ENCODE results near the gene TBXA2R. TPM values are rescaled to one million over a fixed set of nuclear protein-coding genes. Genes with fewer than 3 reads are reported as not detected.

TBXA2R gene
- total and polyA plus RNA-seq, 8 donors = 0.37 to 2.6 (median 1.0) TPM; not detected in 3

DNA sequence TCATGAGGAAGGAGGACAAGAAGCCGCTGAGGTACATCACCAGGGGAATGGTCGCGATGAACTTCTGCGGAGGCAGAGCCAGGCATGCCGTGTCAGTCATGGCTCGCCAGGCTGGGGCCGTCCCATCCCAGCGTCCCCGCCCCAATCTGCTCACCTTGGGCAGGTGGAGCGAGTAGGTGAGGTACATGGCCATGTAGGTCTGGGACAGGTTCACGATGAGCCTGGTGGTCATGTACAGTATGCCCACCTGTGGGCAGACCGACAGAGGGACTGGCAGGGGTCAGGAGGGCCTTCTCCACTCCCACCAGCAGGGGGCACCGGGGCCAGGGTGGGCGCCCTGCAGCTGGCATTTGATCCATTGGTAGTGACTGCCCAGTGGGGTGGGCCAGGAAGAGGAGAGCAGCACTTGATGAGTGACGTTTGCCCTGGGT lies 59.4 kb downstream of the TBXA2R start:
- H3K36me3 ChIP-seq = peaks cover 8 to 70% (median 62%) of the 10 kb centered on the region in 4 donors
- no peaks in the 10 kb centered on the region for H3K9me3 ChIP-seq
- DNase-seq = peak in 1 of 2 donors; percentile 9
- peaks cover 8 to 36% (median 21%) of the 10 kb centered on the region in 4 donors for H3K4me1 ChIP-seq
- no peak for TF ChIP-seq EP300 (IDR thresholded peaks at IDR 0.05)
- TF ChIP-seq, protein P1, sequence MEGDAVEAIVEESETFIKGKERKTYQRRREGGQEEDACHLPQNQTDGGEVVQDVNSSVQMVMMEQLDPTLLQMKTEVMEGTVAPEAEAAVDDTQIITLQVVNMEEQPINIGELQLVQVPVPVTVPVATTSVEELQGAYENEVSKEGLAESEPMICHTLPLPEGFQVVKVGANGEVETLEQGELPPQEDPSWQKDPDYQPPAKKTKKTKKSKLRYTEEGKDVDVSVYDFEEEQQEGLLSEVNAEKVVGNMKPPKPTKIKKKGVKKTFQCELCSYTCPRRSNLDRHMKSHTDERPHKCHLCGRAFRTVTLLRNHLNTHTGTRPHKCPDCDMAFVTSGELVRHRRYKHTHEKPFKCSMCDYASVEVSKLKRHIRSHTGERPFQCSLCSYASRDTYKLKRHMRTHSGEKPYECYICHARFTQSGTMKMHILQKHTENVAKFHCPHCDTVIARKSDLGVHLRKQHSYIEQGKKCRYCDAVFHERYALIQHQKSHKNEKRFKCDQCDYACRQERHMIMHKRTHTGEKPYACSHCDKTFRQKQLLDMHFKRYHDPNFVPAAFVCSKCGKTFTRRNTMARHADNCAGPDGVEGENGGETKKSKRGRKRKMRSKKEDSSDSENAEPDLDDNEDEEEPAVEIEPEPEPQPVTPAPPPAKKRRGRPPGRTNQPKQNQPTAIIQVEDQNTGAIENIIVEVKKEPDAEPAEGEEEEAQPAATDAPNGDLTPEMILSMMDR (IDR thresholded peaks at IDR 0.05) = peak in 3 of 7 experiments; percentile 7 to 38 (median 35)
- H3K27me3 ChIP-seq = no peaks in the 10 kb centered on the region
- intact Hi-C loops (cut with DNase I; ENCODE audit: low total_unique reads) = loop anchor here (10.0 kb wide), 1 partner anchor 67 kb away; no protein-coding TSS in a partner anchor
- 84 to 95% (median 89%) methylated on average over 5 to 15 of the region's 15 CpGs for WGBS, 5 donors
- H3K27ac ChIP-seq = no peak overlapping the region
- no peak overlapping the region for H3K4me3 ChIP-seq

DNA sequence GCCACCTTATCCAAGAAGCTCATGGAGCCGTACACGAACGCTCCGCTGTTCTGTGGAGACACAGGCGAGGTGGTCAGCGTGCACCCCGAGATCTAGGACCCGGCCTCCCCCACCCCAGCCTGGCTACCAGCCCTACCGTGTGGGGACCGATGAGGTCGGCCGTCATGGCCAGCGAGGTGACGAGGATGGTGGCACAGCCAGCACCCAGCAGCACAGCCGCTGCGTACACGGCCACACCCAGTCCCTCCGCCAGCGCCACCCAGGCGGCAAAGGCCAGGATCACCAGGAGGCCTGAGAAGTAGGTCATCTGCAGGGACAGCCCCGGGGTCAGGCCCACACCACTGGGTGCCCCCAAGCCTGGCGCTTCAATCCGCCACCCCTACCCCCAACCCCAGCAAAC lies 60.6 kb downstream of the TBXA2R start:
- Histone ChIP-seq H3K4me3 (no peak overlapping the region), H3K27me3 (no peaks in the 10 kb centered on the region), H3K27ac (no peak overlapping the region), H3K36me3 (peaks cover 8 to 69% (median 61%) of the 10 kb centered on the region in 4 donors), H3K9me3 (no peaks in the 10 kb centered on the region), H3K4me1 (peaks cover 8 to 36% (median 21%) of the 10 kb centered on the region in 4 donors)
- WGBS, 5 donors = 65 to 87% (median 79%) methylated on average over 21 to 23 of the region's 23 CpGs
- intact Hi-C loops (cut with DNase I; ENCODE audit: low total_unique reads) = loop anchor here (10.0 kb wide), 1 partner anchor 69 kb away; no protein-coding TSS in a partner anchor
- DNase-seq = peak; percentile 2 to 45
- TF ChIP-seq, protein P1 (IDR thresholded peaks at IDR 0.05) = no peak
- TF ChIP-seq POLR2A (IDR thresholded peaks at IDR 0.05) (no peak), EP300 (IDR thresholded peaks at IDR 0.05) (no peak), POLR2AphosphoS5 (IDR thresholded peaks at IDR 0.05) (no peak)

DNA sequence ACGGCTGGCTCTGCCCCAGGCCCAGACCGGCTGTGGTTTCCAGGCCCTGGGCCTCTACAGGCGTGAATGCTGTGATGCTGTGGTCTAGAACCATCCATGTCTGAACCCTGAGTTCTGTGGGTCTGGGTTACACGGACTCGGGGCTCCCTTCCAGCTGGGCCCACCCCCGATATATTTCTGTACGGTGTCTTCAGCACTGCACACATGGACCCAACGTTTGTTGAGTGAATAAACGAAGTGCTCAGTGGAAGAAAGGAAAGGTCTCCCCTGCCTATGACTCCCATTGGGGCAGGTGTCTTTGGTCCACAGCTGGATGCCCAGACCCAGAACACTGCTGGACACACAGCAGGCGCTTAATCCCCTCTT lies 61.0 kb downstream of the TBXA2R start:
- Histone ChIP-seq H3K4me1 (peaks cover 8 to 36% (median 21%) of the 10 kb centered on the region in 4 donors), H3K4me3 (no peak overlapping the region), H3K27ac (no peak overlapping the region), H3K9me3 (no peaks in the 10 kb centered on the region), H3K27me3 (no peaks in the 10 kb centered on the region), H3K36me3 (peaks cover 8 to 64% (median 57%) of the 10 kb centered on the region in 4 donors)
- intact Hi-C loops (cut with DNase I; ENCODE audit: low total_unique reads) = loop anchor here (10.0 kb wide), 1 partner anchor 69 kb away; no protein-coding TSS in a partner anchor
- no peak for DNase-seq
- TF ChIP-seq POLR2A (IDR thresholded peaks at IDR 0.05) (no peak), POLR2AphosphoS5 (IDR thresholded peaks at IDR 0.05) (no peak), EP300 (IDR thresholded peaks at IDR 0.05) (no peak)
- TF ChIP-seq, protein P1 (IDR thresholded peaks at IDR 0.05) = no peak
- WGBS, 5 donors = 64 to 80% (median 72%) methylated on average over 10 of the region's 10 CpGs

DNA sequence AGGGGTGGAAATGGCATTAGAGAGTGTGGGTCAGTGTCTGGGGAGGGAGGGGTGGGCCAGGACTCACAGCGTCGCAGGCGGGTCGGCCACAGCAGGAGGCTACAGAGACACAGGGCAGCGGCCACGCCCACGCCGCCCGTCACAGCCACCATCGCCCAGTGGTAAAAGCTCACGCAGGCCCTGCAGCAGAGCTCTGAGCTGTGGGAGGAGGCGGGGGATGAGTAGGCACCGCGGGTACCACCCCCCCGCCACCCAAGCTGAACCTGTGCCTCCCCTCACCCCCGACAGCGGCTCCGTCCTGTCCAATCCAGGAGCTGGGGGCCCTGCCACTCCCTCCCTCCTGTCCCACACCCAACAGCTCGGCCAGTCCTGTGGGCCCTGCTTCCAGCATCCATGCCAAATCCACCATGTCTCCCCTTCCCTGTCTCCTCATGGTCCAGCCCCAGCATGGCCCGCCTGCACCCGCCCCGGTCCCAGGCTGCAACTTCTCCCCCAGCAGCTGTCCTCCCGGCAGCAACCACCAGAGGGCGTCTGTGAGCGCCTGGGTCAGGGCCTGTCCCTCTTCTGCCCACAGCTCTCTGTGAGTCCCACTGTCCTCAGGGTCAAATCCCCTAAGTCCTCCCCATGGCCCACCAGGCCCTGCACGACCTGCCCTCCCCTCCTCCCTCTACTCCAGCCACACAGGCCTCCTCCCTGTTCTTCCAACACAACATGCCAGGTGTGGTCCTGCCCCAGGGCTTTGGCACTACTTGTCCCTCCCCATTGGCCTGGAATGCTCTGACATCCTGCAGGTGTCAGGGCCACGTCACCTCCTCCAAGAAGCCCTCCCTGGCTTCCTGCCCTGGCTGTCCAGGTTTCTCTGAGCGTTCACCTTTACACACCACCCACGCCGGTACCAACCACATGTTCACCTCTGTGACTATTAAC lies 61.7 kb downstream of the TBXA2R start:
- H3K9me3 ChIP-seq = no peaks in the 10 kb centered on the region
- no peaks in the 10 kb centered on the region for H3K27me3 ChIP-seq
- 43 to 67% (median 49%) methylated on average over 16 to 30 of the region's 30 CpGs for WGBS, 5 donors
- no peak overlapping the region for H3K27ac ChIP-seq
- intact Hi-C loops (cut with DNase I; ENCODE audit: low total_unique reads) = loop anchor here (10.0 kb wide), 1 partner anchor 70 kb away; no protein-coding TSS in a partner anchor
- no peak for TF ChIP-seq EP300 (IDR thresholded peaks at IDR 0.05)
- TF ChIP-seq, protein P1 (IDR thresholded peaks at IDR 0.05) = peak in 6 of 7 experiments; percentile 74 to 96 (median 94)
- H3K36me3 ChIP-seq = peaks cover 8 to 62% (median 53%) of the 10 kb centered on the region in 4 donors
- H3K4me1 ChIP-seq = peaks cover 8 to 36% (median 21%) of the 10 kb centered on the region in 4 donors
- DNase-seq = peak; percentile 75 to 82
- no peak overlapping the region for H3K4me3 ChIP-seq

Small RNA genes lying within 50 kb of the gene (small RNA-seq; reads per million reads assigned to genes)
- gene AC005786.1 = 0 reads per million in 4 donors

Other genes with a start within 250 kb of the TBXA2R start
- 100 to 1,000 TPM in 2 of 5 donors, 10 to 100 TPM in 3; 32.3 to 251 (median 94.2) TPM for gene NFIC, start 240.3 kb downstream of the TBXA2R start, total RNA-seq
- gene NFIC, start 240.3 kb downstream of the TBXA2R start, polyA plus RNA-seq = 10 to 100 TPM; 16.7 to 61.5 (median 34.2) TPM
- 100 to 1,000 TPM in 1 of 5 donors, 10 to 100 TPM in 1, 1 to 10 TPM in 2, not detected in 1; 1.4 to 178 (median 38.3) TPM for gene SMIM24, start 126.3 kb downstream of the TBXA2R start, total RNA-seq
- gene SMIM24, start 126.3 kb downstream of the TBXA2R start, polyA plus RNA-seq = 100 to 1,000 TPM in 1 of 3 donors, 10 to 100 TPM in 2; 14.1 to 116 (median 68.7) TPM
- gene SMIM44, start 123.4 kb downstream of the TBXA2R start, total RNA-seq = not detected
- 1 to 10 TPM in 1 of 3 donors, not detected in 2; 2.7 TPM for gene SMIM44, start 123.4 kb downstream of the TBXA2R start, polyA plus RNA-seq
- 10 to 100 TPM in 2 of 5 donors, 1 to 10 TPM in 1, under 1 TPM in 1, not detected in 1; 0.45 to 21.7 (median 11.1) TPM for gene DOHH, start 106.2 kb downstream of the TBXA2R start, total RNA-seq
- gene DOHH, start 106.2 kb downstream of the TBXA2R start, polyA plus RNA-seq = 10 to 100 TPM; 10.7 to 14.1 (median 13.6) TPM
- gene FZR1, start 100.6 kb downstream of the TBXA2R start, total RNA-seq = 100 to 1,000 TPM in 1 of 5 donors, 10 to 100 TPM in 3, 1 to 10 TPM in 1; 9.4 to 113 (median 31.9) TPM
- 10 to 100 TPM; 10.5 to 17.2 (median 13.9) TPM for gene FZR1, start 100.6 kb downstream of the TBXA2R start, polyA plus RNA-seq
- gene TEKTIP1, start 67.7 kb downstream of the TBXA2R start, total RNA-seq = not detected
- gene TEKTIP1, start 67.7 kb downstream of the TBXA2R start, polyA plus RNA-seq = under 1 TPM in 2 of 3 donors, not detected in 1; 0.28 to 1.00 TPM
- gene MFSD12, start 49.3 kb downstream of the TBXA2R start, total RNA-seq = 10 to 100 TPM in 4 of 5 donors, under 1 TPM in 1; 0.58 to 96.4 (median 62.5) TPM
- gene MFSD12, start 49.3 kb downstream of the TBXA2R start, polyA plus RNA-seq = 10 to 100 TPM in 2 of 3 donors, 1 to 10 TPM in 1; 8.2 to 35.6 (median 34.1) TPM
- 100 to 1,000 TPM in 3 of 5 donors, 10 to 100 TPM in 2; 39.8 to 638 (median 160) TPM for gene HMG20B, start 33.9 kb downstream of the TBXA2R start, total RNA-seq
- gene HMG20B, start 33.9 kb downstream of the TBXA2R start, polyA plus RNA-seq = 100 to 1,000 TPM in 1 of 3 donors, 10 to 100 TPM in 2; 79.5 to 103 (median 80.6) TPM
- 1 to 10 TPM in 1 of 5 donors, not detected in 4; 2.9 TPM for gene GIPC3, start 21.4 kb downstream of the TBXA2R start, total RNA-seq
- 1 to 10 TPM in 2 of 3 donors, under 1 TPM in 1; 0.75 to 2.0 (median 1.1) TPM for gene GIPC3, start 21.4 kb downstream of the TBXA2R start, polyA plus RNA-seq
- gene CACTIN, start 19.9 kb upstream of the TBXA2R start, total RNA-seq = 100 to 1,000 TPM in 1 of 5 donors, 10 to 100 TPM in 3, 1 to 10 TPM in 1; 9.8 to 180 (median 19.4) TPM
- 10 to 100 TPM; 10.2 to 13.9 (median 12.4) TPM for gene CACTIN, start 19.9 kb upstream of the TBXA2R start, polyA plus RNA-seq
- gene PIP5K1C, start 93.6 kb upstream of the TBXA2R start, total RNA-seq = 100 to 1,000 TPM in 1 of 5 donors, 10 to 100 TPM in 4; 15.1 to 164 (median 36.8) TPM
- 10 to 100 TPM in 2 of 3 donors, 1 to 10 TPM in 1; 8.6 to 18.5 (median 12.5) TPM for gene PIP5K1C, start 93.6 kb upstream of the TBXA2R start, polyA plus RNA-seq
- 100 to 1,000 TPM in 2 of 5 donors, 10 to 100 TPM in 3; 31.9 to 204 (median 95.1) TPM for gene TJP3, start 101.5 kb upstream of the TBXA2R start, total RNA-seq
- gene TJP3, start 101.5 kb upstream of the TBXA2R start, polyA plus RNA-seq = 10 to 100 TPM; 62.3 to 96.1 (median 93.1) TPM
- 100 to 1,000 TPM in 1 of 5 donors, 10 to 100 TPM in 3, 1 to 10 TPM in 1; 9.4 to 111 (median 16.4) TPM for gene APBA3, start 154.8 kb upstream of the TBXA2R start, total RNA-seq
- 10 to 100 TPM; 15.7 to 17.4 (median 16.7) TPM for gene APBA3, start 154.8 kb upstream of the TBXA2R start, polyA plus RNA-seq
- 100 to 1,000 TPM in 2 of 5 donors, 10 to 100 TPM in 3; 15.2 to 163 (median 58.7) TPM for gene MRPL54, start 155.8 kb upstream of the TBXA2R start, total RNA-seq
- gene MRPL54, start 155.8 kb upstream of the TBXA2R start, polyA plus RNA-seq = 100 to 1,000 TPM; 155 to 221 (median 174) TPM
- not detected for gene RAX2, start 165.4 kb upstream of the TBXA2R start, total RNA-seq
- not detected for gene RAX2, start 165.4 kb upstream of the TBXA2R start, polyA plus RNA-seq
- 10 to 100 TPM in 2 of 5 donors, 1 to 10 TPM in 2, not detected in 1; 1.4 to 48.7 (median 12.1) TPM for gene MATK, start 179.5 kb upstream of the TBXA2R start, total RNA-seq
- 1 to 10 TPM; 2.0 to 3.4 (median 2.9) TPM for gene MATK, start 179.5 kb upstream of the TBXA2R start, polyA plus RNA-seq